HEK293 (cell line): ENCODE results near the gene PLD5.
"Not testable (repeated sequence)": the region's sequence is repeated elsewhere in the genome, so short reads cannot be mapped to it uniquely, and the experiment has no call there.

Experiments used
- CTCF ChIA-PET: fragments of 350-600 bp; formaldehyde crosslinking; extraction: SDS; loops from one replicate; lab custom pipeline; 2021; ENCODE audit warnings: antibody characterized with exemption; lab: Yijun Ruan, JAX
- POLR2A ChIA-PET: fragments of 300-600 bp; formaldehyde crosslinking; extraction: SDS; loops from one replicate; lab custom pipeline; 2020; ENCODE audit warnings: antibody characterized with exemption, inconsistent platforms; lab: Yijun Ruan, JAX
- H3K27ac ChIP-seq: fragments of 200-500 bp; sonication (Bioruptor generic); 2 replicates; pipeline ENCODE4 v1.5.1; 2014; ENCODE audit warnings: low read depth, low read length, control low read depth, inconsistent platforms; ENCODE audit errors: extremely low read depth
- H3K36me3 ChIP-seq, 2 experiments: fragments of 200-500 bp in 1 of 2; sonication (Bioruptor generic) in 1 of 2; 1 replicate in 1 of 2; 2 replicates in 1 of 2; pipeline ENCODE4 v1.5.1; 2014 to 2017; ENCODE audit warnings: inconsistent platforms in 2 of 2, low read length in 2 of 2; ENCODE audit not compliant: control insufficient read depth in 2 of 2, insufficient read depth in 1 of 2
- H3K4me1 ChIP-seq: fragments of 200-500 bp; sonication (Bioruptor generic); 2 replicates; pipeline ENCODE4 v1.5.1; 2014; ENCODE audit warnings: mild to moderate bottlenecking, low read length, inconsistent platforms; ENCODE audit not compliant: control insufficient read depth, insufficient read depth
- H3K4me3 ChIP-seq: 2 replicates; pipeline ENCODE4 v1.5.1; 2011; ENCODE audit warnings: low read depth, mild to moderate bottlenecking, control low read depth, low read length, moderate library complexity
- H3K9me3 ChIP-seq: fragments of 200-500 bp; sonication (Bioruptor generic); 2 replicates; pipeline ENCODE4 v1.5.1; 2014; ENCODE audit warnings: low read depth, low read length, inconsistent platforms; ENCODE audit not compliant: control insufficient read depth, insufficient read depth
- KLF1 ChIP-seq: fragments of 450-650 bp; formaldehyde crosslinking; IDR thresholded peaks from 2 replicates; pipeline ENCODE4 v1.5.1; 2016; ENCODE audit warnings: missing biosample characterization, missing genetic modification characterization
- KLF17 ChIP-seq: fragments of 450-650 bp; formaldehyde crosslinking; IDR thresholded peaks from 2 replicates; pipeline ENCODE4 v1.5.1; 2016; ENCODE audit warnings: missing biosample characterization, missing genetic modification characterization
- MZF1 ChIP-seq: fragments of 450-650 bp; formaldehyde crosslinking; IDR thresholded peaks from 2 replicates; pipeline ENCODE4 v1.5.1; 2017; ENCODE audit warnings: missing biosample characterization, missing genetic modification characterization, borderline replicate concordance
- SP3 ChIP-seq: fragments of 450-650 bp; formaldehyde crosslinking; IDR thresholded peaks from 2 replicates; pipeline ENCODE4 v1.5.1; 2016; ENCODE audit warnings: missing biosample characterization, missing genetic modification characterization
- ZBTB21 ChIP-seq: fragments of 450-650 bp; formaldehyde crosslinking; IDR thresholded peaks from 2 replicates; pipeline ENCODE4 v1.5.1; 2017; ENCODE audit warnings: missing biosample characterization, missing genetic modification characterization
- ZBTB7A ChIP-seq: fragments of 450-650 bp; formaldehyde crosslinking; IDR thresholded peaks from 2 replicates; pipeline ENCODE4 v1.5.1; 2016; ENCODE audit warnings: low read depth, missing biosample characterization, missing genetic modification characterization
- ZNF133 ChIP-seq: fragments of 450-650 bp; formaldehyde crosslinking; IDR thresholded peaks from 2 replicates; pipeline ENCODE4 v1.5.1; 2016; ENCODE audit warnings: missing biosample characterization, missing genetic modification characterization
- ZNF140 ChIP-seq: fragments of 450-650 bp; formaldehyde crosslinking; IDR thresholded peaks from 2 replicates; pipeline ENCODE4 v1.5.1; 2016; ENCODE audit warnings: missing biosample characterization, missing genetic modification characterization
- ZNF2 ChIP-seq: fragments of 450-650 bp; formaldehyde crosslinking; IDR thresholded peaks from 2 replicates; pipeline ENCODE4 v1.5.1; 2016; ENCODE audit warnings: missing biosample characterization, missing genetic modification characterization
- ZNF26 ChIP-seq: fragments of 450-650 bp; formaldehyde crosslinking; IDR thresholded peaks from 2 replicates; pipeline ENCODE4 v1.5.1; 2016; ENCODE audit warnings: missing biosample characterization, missing genetic modification characterization
- ZNF433 ChIP-seq: fragments of 450-650 bp; formaldehyde crosslinking; IDR thresholded peaks from 2 replicates; pipeline ENCODE4 v1.5.1; 2016; ENCODE audit warnings: missing biosample characterization, missing genetic modification characterization, low read depth
- ZNF488 ChIP-seq: fragments of 450-650 bp; formaldehyde crosslinking; IDR thresholded peaks from 2 replicates; pipeline ENCODE4 v1.5.1; 2016; ENCODE audit warnings: missing biosample characterization, missing genetic modification characterization
- ZNF518A ChIP-seq: fragments of 450-650 bp; formaldehyde crosslinking; conservative IDR thresholded peaks from 2 replicates; pipeline ENCODE4 v1.5.1; 2016; ENCODE audit warnings: low read depth, missing biosample characterization, missing genetic modification characterization
- ZNF561 ChIP-seq: fragments of 450-650 bp; IDR thresholded peaks from 2 replicates; pipeline ENCODE4 v1.5.1; 2018; ENCODE audit warnings: missing biosample characterization, missing genetic modification characterization, borderline replicate concordance
- ZNF654 ChIP-seq: fragments of 450-650 bp; formaldehyde crosslinking; IDR thresholded peaks from 2 replicates; pipeline ENCODE4 v1.5.1; 2016; ENCODE audit warnings: low read depth, missing biosample characterization, missing genetic modification characterization
- ZNF785 ChIP-seq: fragments of 450-650 bp; formaldehyde crosslinking; IDR thresholded peaks from 2 replicates; pipeline ENCODE4 v1.5.1; 2016; ENCODE audit warnings: missing biosample characterization, missing genetic modification characterization
- ZNF792 ChIP-seq: fragments of 450-650 bp; formaldehyde crosslinking; IDR thresholded peaks from 2 replicates; pipeline ENCODE4 v1.5.1; 2016; ENCODE audit warnings: missing biosample characterization, missing genetic modification characterization
- TF ChIP-seq, protein P1 (sequence below): fragments of 450-650 bp; formaldehyde crosslinking; IDR thresholded peaks from 2 replicates; pipeline ENCODE4 v1.5.1; 2016; ENCODE audit warnings: missing biosample characterization, missing genetic modification characterization
- TF ChIP-seq, protein P2 (sequence below): fragments of 450-650 bp; formaldehyde crosslinking; IDR thresholded peaks from 2 replicates; pipeline ENCODE4 v1.5.1; 2016; ENCODE audit warnings: missing biosample characterization, missing genetic modification characterization

The PLD5 gene

GRCh38 chr1:242462867-242463266, 61.6 kb downstream of the PLD5 start:
- CTCF ChIA-PET, result interaction anchor here (0.6 kb wide), 1 partner anchor 7 kb away, joined by 3 read pairs; no protein-coding TSS in a partner anchor

DNA sequence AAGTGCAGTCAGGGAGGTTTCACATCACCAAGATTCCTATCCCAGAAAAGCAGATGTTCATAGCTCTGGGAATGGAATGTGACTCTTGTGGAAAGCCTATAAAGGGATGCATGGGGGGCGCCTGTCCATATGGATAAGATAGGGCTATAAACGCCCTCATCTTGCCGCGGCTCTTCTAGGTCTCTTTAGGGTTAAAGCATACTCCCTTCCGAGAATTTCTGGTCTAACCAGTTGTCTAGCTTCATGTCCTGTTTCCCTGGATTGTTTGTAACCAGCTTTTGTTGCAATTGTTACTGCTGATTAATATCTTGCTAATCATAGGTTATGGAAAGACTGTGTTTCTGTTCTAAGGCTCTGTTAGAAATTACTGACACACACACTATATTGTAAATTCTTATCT, 64.8 kb downstream of the PLD5 start:
- H3K27ac ChIP-seq, H3K9me3 ChIP-seq, H3K4me3 ChIP-seq, POLR2A ChIA-PET, CTCF ChIA-PET, H3K4me1 ChIP-seq, H3K36me3 ChIP-seq: not testable (repeated sequence)

More at GRCh38 chr1:242462867-242463266, 61.6 kb downstream of the PLD5 start:
- H3K4me3 ChIP-seq, result no peak overlapping the region
- H3K4me1 ChIP-seq, result no peaks in the 10 kb centered on the region
- TF ChIP-seq ZNF518A (tag by site-specific recombination) (no peak), ZNF133 (tag by site-specific recombination) (no peak), KLF17 (tag by site-specific recombination) (no peak), ZBTB21 (tag by site-specific recombination) (no peak), SP3 (tag by site-specific recombination) (no peak), KLF1 (tag by site-specific recombination) (no peak)
- POLR2A ChIA-PET, result no interaction called here
- H3K27ac ChIP-seq, result no peak overlapping the region
- H3K36me3 ChIP-seq, result no peaks in the 10 kb centered on the region
- H3K9me3 ChIP-seq, result no peaks in the 10 kb centered on the region

DNA sequence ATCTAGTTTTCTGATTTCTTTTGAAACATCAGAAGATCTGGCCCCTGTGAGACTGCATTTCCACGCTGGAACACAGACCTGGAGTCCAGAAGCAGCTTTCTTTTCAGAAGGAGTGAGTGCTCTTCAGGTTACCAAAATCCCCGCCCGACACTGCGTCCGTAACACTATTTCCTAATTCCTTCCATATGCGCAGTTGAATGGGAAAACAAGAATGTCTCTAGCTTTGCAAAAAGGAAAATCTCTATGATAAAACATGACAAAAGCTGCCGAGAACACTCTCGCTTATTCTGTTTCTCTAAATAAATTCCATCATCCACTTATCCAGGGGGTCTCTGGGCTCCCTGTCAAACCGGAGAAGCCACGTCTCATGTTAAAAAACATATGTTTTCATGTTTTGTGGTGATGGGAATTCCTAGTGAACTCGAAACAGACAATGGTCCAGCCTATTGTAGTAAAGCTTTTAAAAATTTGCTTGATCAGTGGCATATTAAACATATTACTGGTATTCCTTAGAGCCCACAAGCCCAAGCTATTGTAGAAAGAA, 67.7 kb downstream of the PLD5 start:
- Histone ChIP-seq H3K36me3 (no peaks in the 10 kb centered on the region), H3K9me3 (no peaks in the 10 kb centered on the region), H3K4me3 (no peak overlapping the region), H3K27ac (no peak overlapping the region), H3K4me1 (no peaks in the 10 kb centered on the region)
- POLR2A ChIA-PET, result no interaction called here
- CTCF ChIA-PET, result interaction anchor here (0.6 to 3.8 kb wide), 3 partner anchors 10 to 871 kb away, joined by 3 to 20 read pairs (median 11); no protein-coding TSS in a partner anchor
- TF ChIP-seq ZNF433 (tag by site-specific recombination) (no peak), ZNF785 (tag by site-specific recombination) (no peak), ZNF561 (tag by site-specific recombination) (no peak), ZNF2 (tag by site-specific recombination) (no peak), ZNF26 (tag by site-specific recombination) (no peak), ZNF792 (tag by site-specific recombination) (no peak), ZNF654 (tag by site-specific recombination) (no peak), ZBTB7A (tag by site-specific recombination) (no peak), MZF1 (no peak), ZNF488 (tag by site-specific recombination) (no peak), ZNF140 (no peak), ZNF133 (tag by site-specific recombination) (no peak)
- TF ChIP-seq, protein P1, sequence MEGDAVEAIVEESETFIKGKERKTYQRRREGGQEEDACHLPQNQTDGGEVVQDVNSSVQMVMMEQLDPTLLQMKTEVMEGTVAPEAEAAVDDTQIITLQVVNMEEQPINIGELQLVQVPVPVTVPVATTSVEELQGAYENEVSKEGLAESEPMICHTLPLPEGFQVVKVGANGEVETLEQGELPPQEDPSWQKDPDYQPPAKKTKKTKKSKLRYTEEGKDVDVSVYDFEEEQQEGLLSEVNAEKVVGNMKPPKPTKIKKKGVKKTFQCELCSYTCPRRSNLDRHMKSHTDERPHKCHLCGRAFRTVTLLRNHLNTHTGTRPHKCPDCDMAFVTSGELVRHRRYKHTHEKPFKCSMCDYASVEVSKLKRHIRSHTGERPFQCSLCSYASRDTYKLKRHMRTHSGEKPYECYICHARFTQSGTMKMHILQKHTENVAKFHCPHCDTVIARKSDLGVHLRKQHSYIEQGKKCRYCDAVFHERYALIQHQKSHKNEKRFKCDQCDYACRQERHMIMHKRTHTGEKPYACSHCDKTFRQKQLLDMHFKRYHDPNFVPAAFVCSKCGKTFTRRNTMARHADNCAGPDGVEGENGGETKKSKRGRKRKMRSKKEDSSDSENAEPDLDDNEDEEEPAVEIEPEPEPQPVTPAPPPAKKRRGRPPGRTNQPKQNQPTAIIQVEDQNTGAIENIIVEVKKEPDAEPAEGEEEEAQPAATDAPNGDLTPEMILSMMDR, result no peak
- TF ChIP-seq, protein P2, sequence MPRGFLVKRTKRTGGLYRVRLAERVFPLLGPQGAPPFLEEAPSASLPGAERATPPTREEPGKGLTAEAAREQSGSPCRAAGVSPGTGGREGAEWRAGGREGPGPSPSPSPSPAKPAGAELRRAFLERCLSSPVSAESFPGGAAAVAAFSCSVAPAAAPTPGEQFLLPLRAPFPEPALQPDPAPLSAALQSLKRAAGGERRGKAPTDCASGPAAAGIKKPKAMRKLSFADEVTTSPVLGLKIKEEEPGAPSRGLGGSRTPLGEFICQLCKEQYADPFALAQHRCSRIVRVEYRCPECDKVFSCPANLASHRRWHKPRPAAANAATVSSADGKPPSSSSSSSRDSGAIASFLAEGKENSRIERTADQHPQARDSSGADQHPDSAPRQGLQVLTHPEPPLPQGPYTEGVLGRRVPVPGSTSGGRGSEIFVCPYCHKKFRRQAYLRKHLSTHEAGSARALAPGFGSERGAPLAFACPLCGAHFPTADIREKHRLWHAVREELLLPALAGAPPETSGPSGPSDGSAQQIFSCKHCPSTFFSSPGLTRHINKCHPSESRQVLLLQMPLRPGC (tag by site-specific recombination), result no peak
